HG02642 (cell line): ENCODE results near the gene NHLRC1.

ENCODE experiments used
- ATAC-seq: cut with Tn5 transposase; IDR thresholded peaks from one replicate; pipeline ENCODE4 v1.9.1; 2021; ENCODE audit warnings: mild to moderate bottlenecking; ENCODE audit not compliant: unreplicated experiment, poor library complexity

The NHLRC1 gene

GRCh38 chr6:18090349-18090786, 32.1 kb downstream of the NHLRC1 start:
- no peak for ATAC-seq

GRCh38 chr6:18088419-18089296, 33.8 kb downstream of the NHLRC1 start:
- no peak for ATAC-seq

GRCh38 chr6:18087396-18088165, 34.9 kb downstream of the NHLRC1 start:
- no peak for ATAC-seq

- ATAC-seq = no peak
These were observed 41.3 kb downstream of the NHLRC1 start for GRCh38 chr6:18081025-18081668.

GRCh38 chr6:18080544-18080943, 41.9 kb downstream of the NHLRC1 start:
- ATAC-seq = no peak

- no peak for ATAC-seq
These were observed 43.6 kb downstream of the NHLRC1 start for GRCh38 chr6:18078866-18079265.

GRCh38 chr6:18076231-18076630, 46.2 kb downstream of the NHLRC1 start:
- no peak for ATAC-seq

- no peak for ATAC-seq
These were observed 49.6 kb downstream of the NHLRC1 start for GRCh38 chr6:18072841-18073240.

- no peak for ATAC-seq
These were observed 52.0 kb downstream of the NHLRC1 start for GRCh38 chr6:18070486-18070885.
